Large intestine (tissue), 3 donors: Measurements from ENCODE around the gene FARS2. TPM values are rescaled to one million over a fixed set of nuclear protein-coding genes. Genes with fewer than 3 reads are reported as not detected.

Source experiments
- DNase-seq, 2 donors: peaks; one replicate each; pipeline versions ENCODE4 v3.0.0 to v3.0.0-alpha.2; 2013
- H3K27ac ChIP-seq: one replicate; pipeline ENCODE4 v1.5.1; 2013; ENCODE audit warnings: low read length
- H3K27me3 ChIP-seq: 2 replicates; pipeline ENCODE4 v1.6.1; 2013; ENCODE audit warnings: low read length; ENCODE audit not compliant: control insufficient read depth, insufficient read depth
- H3K36me3 ChIP-seq: 2 replicates; pipeline ENCODE4 v1.6.1; 2013; ENCODE audit warnings: low read length; ENCODE audit not compliant: control insufficient read depth, insufficient read depth
- H3K4me1 ChIP-seq: one replicate; pipeline ENCODE4 v1.6.1; 2013; ENCODE audit warnings: low read length; ENCODE audit not compliant: control insufficient read depth, insufficient read depth
- H3K4me3 ChIP-seq: one replicate; pipeline ENCODE4 v1.5.1; 2013; ENCODE audit warnings: low read length
- H3K9me3 ChIP-seq: one replicate; pipeline ENCODE4 v1.6.1; 2013; ENCODE audit warnings: mild to moderate bottlenecking, low read depth, low read length, moderate library complexity; ENCODE audit not compliant: control insufficient read depth
- WGBS: methylation state at CpG from one replicate; pipeline ENCODE4 v1.1.5; 2013; ENCODE audit warnings: low lambda C conversion rate; ENCODE audit not compliant: insufficient coverage; 5-methylcytosine and 5-hydroxymethylcytosine counted together
- polyA plus RNA-seq: library from polyadenylated mRNA; unstranded; fragments of 120-200 nt; gene quantifications from one replicate; pipeline ENCODE4 v1.2.1, GENCODE V29; 2013

FARS2 gene
- polyA plus RNA-seq, 1 donor = 14.3 TPM

- Histone ChIP-seq H3K4me3 (no peak overlapping the region), H3K36me3 (no peaks in the 10 kb centered on the region), H3K27me3 (no peaks in the 10 kb centered on the region), H3K27ac (no peak overlapping the region), H3K4me1 (no peaks in the 10 kb centered on the region), H3K9me3 (no peaks in the 10 kb centered on the region)
- DNase-seq = no peak
- WGBS = no CpG with 5 or more reads among the region's 5 CpGs
Measured at GRCh38 chr6:5270093-5270680, 8.9 kb downstream of the FARS2 start.

GRCh38 chr6:5271926-5272325 lies 10.6 kb downstream of the FARS2 start:
- H3K4me3 ChIP-seq = no peak overlapping the region
- no peaks in the 10 kb centered on the region for H3K36me3 ChIP-seq
- 100% methylated on average over 1 of the region's 6 CpGs for WGBS

DNA sequence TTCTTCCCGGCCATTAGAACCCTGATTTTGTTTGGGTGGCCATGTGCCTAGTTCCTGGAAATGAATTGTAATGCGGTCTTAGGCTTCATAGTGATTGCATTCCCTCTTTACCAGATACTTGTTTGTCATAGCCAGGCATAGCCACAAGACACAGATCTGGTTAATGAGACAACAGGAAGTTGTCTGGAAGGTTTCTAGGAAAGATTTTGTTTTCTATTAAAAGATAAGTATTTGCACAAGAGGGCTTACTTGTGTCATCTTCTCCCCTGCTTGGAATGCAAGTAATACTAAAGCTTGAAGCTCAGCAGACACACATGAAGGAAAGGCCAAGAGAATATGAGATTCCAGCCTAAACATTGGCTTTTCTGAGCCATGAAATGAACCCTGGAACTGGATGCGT lies 12.9 kb downstream of the FARS2 start:
- WGBS = no CpG with 5 or more reads among the region's 3 CpGs
- Histone ChIP-seq H3K4me3 (no peak overlapping the region), H3K27me3 (no peaks in the 10 kb centered on the region), H3K27ac (no peak overlapping the region), H3K9me3 (no peaks in the 10 kb centered on the region), H3K36me3 (no peaks in the 10 kb centered on the region), H3K4me1 (no peaks in the 10 kb centered on the region)
- DNase-seq = no peak

More at GRCh38 chr6:5271926-5272325, 10.6 kb downstream of the FARS2 start:
- Histone ChIP-seq H3K4me1 (no peaks in the 10 kb centered on the region), H3K27ac (no peak overlapping the region), H3K9me3 (no peaks in the 10 kb centered on the region), H3K27me3 (no peaks in the 10 kb centered on the region)
- DNase-seq = no peak

DNA sequence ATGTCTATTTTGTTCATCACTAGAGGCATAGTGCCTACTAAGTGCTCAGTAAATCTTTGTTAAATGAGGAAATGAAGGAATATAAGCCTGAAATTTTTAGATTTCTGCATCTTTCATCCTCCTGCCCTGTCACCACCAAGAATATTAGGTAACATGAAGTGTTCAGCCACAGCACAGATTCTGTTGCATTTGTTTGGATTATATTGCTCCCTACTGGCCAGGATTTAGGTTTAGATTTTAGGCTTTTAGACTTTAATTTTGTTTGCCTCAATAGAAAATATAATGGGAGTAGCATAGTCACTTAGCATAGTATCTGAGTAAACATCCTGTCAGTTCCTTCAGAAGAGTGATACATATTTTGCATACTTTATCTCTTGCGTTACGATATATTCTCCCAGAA lies 14.2 kb downstream of the FARS2 start:
- Histone ChIP-seq H3K36me3 (no peaks in the 10 kb centered on the region), H3K27ac (no peak overlapping the region), H3K4me1 (no peaks in the 10 kb centered on the region), H3K4me3 (no peak overlapping the region), H3K9me3 (no peaks in the 10 kb centered on the region), H3K27me3 (no peaks in the 10 kb centered on the region)
- DNase-seq = no peak
- no CpG with 5 or more reads among the region's 2 CpGs for WGBS

- Histone ChIP-seq H3K4me3 (no peak overlapping the region), H3K27me3 (no peaks in the 10 kb centered on the region), H3K27ac (no peak overlapping the region), H3K4me1 (no peaks in the 10 kb centered on the region), H3K9me3 (no peaks in the 10 kb centered on the region), H3K36me3 (no peaks in the 10 kb centered on the region)
- no CpG with 5 or more reads among the region's 2 CpGs for WGBS
- DNase-seq = no peak
Measured at GRCh38 chr6:5276581-5276980, 15.3 kb downstream of the FARS2 start.

GRCh38 chr6:5277589-5277988 lies 16.3 kb downstream of the FARS2 start:
- no peak for DNase-seq
- no peaks in the 10 kb centered on the region for H3K36me3 ChIP-seq
- no peak overlapping the region for H3K27ac ChIP-seq
- no peaks in the 10 kb centered on the region for H3K9me3 ChIP-seq
- no peak overlapping the region for H3K4me3 ChIP-seq
- no peaks in the 10 kb centered on the region for H3K27me3 ChIP-seq
- WGBS = 100% methylated on average over 1 of the region's 3 CpGs
- H3K4me1 ChIP-seq = no peaks in the 10 kb centered on the region

- DNase-seq = no peak
- H3K27ac ChIP-seq = no peak overlapping the region
- WGBS = 77% methylated on average over 4 of the region's 5 CpGs
- no peak overlapping the region for H3K4me3 ChIP-seq
- no peaks in the 10 kb centered on the region for H3K36me3 ChIP-seq
- H3K27me3 ChIP-seq = no peaks in the 10 kb centered on the region
- H3K4me1 ChIP-seq = no peaks in the 10 kb centered on the region
- H3K9me3 ChIP-seq = no peaks in the 10 kb centered on the region
Measured at GRCh38 chr6:5278047-5278446, 16.7 kb downstream of the FARS2 start.

DNA sequence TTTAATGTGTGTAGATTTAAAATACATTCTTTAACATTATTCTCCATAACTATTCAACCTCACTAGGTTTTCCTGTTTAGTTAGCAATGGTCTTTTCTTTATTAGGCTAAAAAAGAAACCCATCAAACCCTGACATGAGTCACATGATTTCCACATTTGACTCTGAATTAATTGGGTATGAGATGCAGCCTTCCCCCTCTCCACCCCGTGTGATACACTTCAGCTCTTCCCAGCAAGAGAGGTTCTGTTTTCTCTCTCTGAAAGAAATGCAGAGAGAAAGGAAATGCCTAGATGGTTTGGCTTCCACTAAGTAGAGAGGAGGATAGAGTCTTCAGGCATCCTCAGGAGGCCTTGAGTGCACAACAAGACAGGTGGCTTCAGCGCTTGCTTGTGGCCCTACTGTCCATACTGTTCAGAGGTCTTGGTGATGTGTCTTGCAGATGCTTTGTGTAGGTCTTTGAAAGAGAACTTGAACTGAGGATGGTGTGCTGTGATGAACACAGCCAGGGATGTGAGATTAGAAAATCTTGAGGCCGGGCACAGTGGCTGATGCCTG lies 17.3 kb downstream of the FARS2 start:
- DNase-seq = no peak
- no peaks in the 10 kb centered on the region for H3K9me3 ChIP-seq
- no CpG with 5 or more reads among the region's 3 CpGs for WGBS

GRCh38 chr6:5279891-5280338 lies 18.6 kb downstream of the FARS2 start:
- no CpG with 5 or more reads among the region's 2 CpGs for WGBS
- Histone ChIP-seq H3K27me3 (no peaks in the 10 kb centered on the region), H3K9me3 (no peaks in the 10 kb centered on the region), H3K4me3 (no peak overlapping the region), H3K36me3 (no peaks in the 10 kb centered on the region), H3K27ac (no peak overlapping the region), H3K4me1 (no peaks in the 10 kb centered on the region)
- DNase-seq = no peak

More for the DNA sequence above, 17.3 kb downstream of the FARS2 start:
- Histone ChIP-seq H3K4me1 (no peaks in the 10 kb centered on the region), H3K4me3 (no peak overlapping the region), H3K27me3 (no peaks in the 10 kb centered on the region), H3K36me3 (no peaks in the 10 kb centered on the region), H3K27ac (no peak overlapping the region)

- Histone ChIP-seq H3K27me3 (no peaks in the 10 kb centered on the region), H3K27ac (no peak overlapping the region), H3K4me1 (no peaks in the 10 kb centered on the region), H3K36me3 (no peaks in the 10 kb centered on the region), H3K9me3 (no peaks in the 10 kb centered on the region), H3K4me3 (no peak overlapping the region)
- no CpG with 5 or more reads among the region's 2 CpGs for WGBS
- DNase-seq = no peak
Measured at GRCh38 chr6:5280920-5281319, 19.6 kb downstream of the FARS2 start.

GRCh38 chr6:5282191-5282623 lies 20.9 kb downstream of the FARS2 start:
- Histone ChIP-seq H3K4me3 (no peak overlapping the region), H3K36me3 (no peaks in the 10 kb centered on the region), H3K27ac (no peak overlapping the region), H3K4me1 (no peaks in the 10 kb centered on the region), H3K27me3 (no peaks in the 10 kb centered on the region), H3K9me3 (no peaks in the 10 kb centered on the region)
- DNase-seq = no peak
- no CpG with 5 or more reads among the region's 9 CpGs for WGBS
